ENCODE measurements around the gene SMARCAL1. TPM values are rescaled to one million over a fixed set of nuclear protein-coding genes. Genes with fewer than 3 reads are reported as not detected.

Gene SMARCAL1
- total and polyA plus RNA-seq, 2 of the 13 experiments (the other 11 are each of a cell fraction or from before 2014, with no cell fraction given): 12.7 to 21.3 TPM

DNA sequence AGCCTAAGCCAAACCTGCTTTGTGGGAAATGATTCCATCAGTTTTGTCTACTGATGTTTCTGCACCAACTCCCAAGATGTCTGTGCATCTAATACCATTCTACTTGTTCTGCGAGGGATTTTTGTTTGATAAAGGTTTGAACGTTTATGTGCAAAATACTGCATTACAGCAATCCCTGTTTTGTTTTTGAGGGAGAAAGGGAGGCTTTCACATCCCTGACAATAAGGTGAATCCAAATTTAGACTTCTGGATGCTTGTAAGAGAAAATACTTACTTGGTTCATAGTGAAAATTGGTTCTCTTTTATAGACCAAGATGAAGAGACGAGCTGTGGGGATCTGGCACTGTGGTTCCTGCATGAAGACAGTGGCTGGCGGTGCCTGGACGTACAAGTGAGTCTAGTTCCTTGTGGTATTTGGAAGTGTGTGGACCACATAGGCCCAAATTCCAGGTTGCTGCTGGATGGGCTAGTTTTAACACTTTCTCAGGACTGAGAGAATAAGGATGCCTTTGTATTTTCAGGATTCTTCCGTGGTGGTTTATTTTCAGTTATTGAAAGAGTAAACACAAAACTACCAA lies 87.4 kb downstream of the SMARCAL1 start:
- H3K4me1 ChIP-seq (ENCODE audit: insufficient read depth, low read length): peaks cover 58% of the 10 kb centered on the region
- in situ Hi-C loops (cut with HindIII; ENCODE audit: extremely low pct_ligation_motif_present, low pct_unique_long_range_greater_than_20kb) (loop anchor here (25.0 kb wide), 2 partner anchors 838 to 1013 kb away; no protein-coding TSS in a partner anchor), intact Hi-C loops (cut with micrococcal nuclease; ENCODE audit: unreplicated experiment) (loop anchor here (5.0 kb wide), 1 partner anchor 387 kb away; no protein-coding TSS in a partner anchor)
- H3K9me3 ChIP-seq (ENCODE audit: low read length): no peaks in the 10 kb centered on the region
- H3K9ac ChIP-seq (ENCODE audit: insufficient read depth, low read depth, low read length): peak overlapping the region; percentile 100
- H2AFZ ChIP-seq (ENCODE audit: low read length): no peak overlapping the region
- peaks cover 57% of the 10 kb centered on the region for H4K20me1 ChIP-seq (ENCODE audit: insufficient read depth, low read length)
- peaks cover 8 to 58% of the 10 kb centered on the region in 2 experiments for H3K36me3 ChIP-seq (replicated peaks in 1 of 2; ENCODE audit: control insufficient read depth in 1 of 2, insufficient read depth in 2 of 2, low read length in 2 of 2)
- peaks cover 0 to 5% of the 10 kb centered on the region in 2 experiments; a peak in 1 of 5 replicates for H3K27me3 ChIP-seq (ENCODE audit: control insufficient read depth in 1 of 2, insufficient read depth in 2 of 2, low read length in 2 of 2)
- FAIRE-seq (no peak), DNase-seq (ENCODE audit: low spot score) (no peak), ATAC-seq (no peak)
- H3K27ac ChIP-seq (ENCODE audit: extremely low read length, insufficient read depth, low read length): peak overlapping the region; percentile 89
- H3K79me2 ChIP-seq (ENCODE audit: insufficient read depth, low read length): peaks cover 47% of the 10 kb centered on the region
- WGBS (ENCODE audit: low lambda C conversion rate): 4% methylated on average over 6 of the region's 6 CpGs
- H3K4me2 ChIP-seq (ENCODE audit: low read depth, low read length): peak overlapping the region; percentile 94
- peak overlapping the region; percentile 86 to 95 (median 92) for H3K4me3 ChIP-seq (replicated peaks in 1 of 3; ENCODE audit: insufficient read depth in 1 of 3, low read depth in 2 of 3, low read length in 3 of 3)
- BruUV-seq (replicated peaks): no TSS peak
- ChIA-PET POLR2A (no interaction called here), CTCF (ENCODE audit: low intra/inter-chr PET ratio, low total read pairs) (no interaction called here)
- TF ChIP-seq ZNF264 (CRISPR knock-in tag; IDR thresholded peaks at IDR 0.05) (0 out of 2 replicates have a peak, but pooled peaks have one; percentile 1), KLF9 (CRISPR knock-in tag; IDR thresholded peaks at IDR 0.05; ENCODE audit: low read depth) (peak; percentile 63; the same call in 1 of the 2 replicates), LCORL (IDR thresholded peaks at IDR 0.05) (no peak), LCORL (CRISPR knock-in tag; IDR thresholded peaks at IDR 0.05) (peak; percentile 29; the same call in 1 of the 2 replicates), FOXA3 (CRISPR knock-in tag; IDR thresholded peaks at IDR 0.05) (0 out of 2 replicates have a peak, but pooled peaks have one; percentile 12), NR2F1 (CRISPR knock-in tag; IDR thresholded peaks at IDR 0.05) (peak in 1 of 2 experiments; percentile 10; a peak in 1 of 4 replicates), GABPA (IDR thresholded peaks at IDR 0.05; ENCODE audit: low read depth, low read length) (no peak), GABPA (CRISPR knock-in tag; IDR thresholded peaks at IDR 0.05; ENCODE audit: low read depth) (peak; percentile 2; the same call in 1 of the 2 replicates), POLR2A (IDR thresholded peaks at IDR 0.05; ENCODE audit: insufficient read depth in 1 of 2, low read depth in 2 of 2, low read length in 2 of 2) (0 out of 4 replicates have a peak, but pooled peaks of 1 of the 2 experiments have one; percentile 9), GFI1 (CRISPR knock-in tag; IDR thresholded peaks at IDR 0.05; ENCODE audit: borderline replicate concordance) (0 out of 2 replicates have a peak, but pooled peaks have one; percentile 25), SIN3A (IDR thresholded peaks at IDR 0.05; ENCODE audit: borderline replicate concordance, low read depth, low read length) (0 out of 2 replicates have a peak, but pooled peaks have one; percentile 23), XRCC5 (optimal IDR thresholded peaks at IDR 0.05; ENCODE audit: low read length) (no peak), NR2F2 (IDR thresholded peaks at IDR 0.05; ENCODE audit: borderline replicate concordance, low read depth) (no peak), MIER2 (CRISPR knock-in tag; IDR thresholded peaks at IDR 0.05) (0 out of 2 replicates have a peak, but pooled peaks have one; percentile 14), MIXL1 (CRISPR knock-in tag; IDR thresholded peaks at IDR 0.05) (no peak)
- TF ChIP-seq, protein P1, sequence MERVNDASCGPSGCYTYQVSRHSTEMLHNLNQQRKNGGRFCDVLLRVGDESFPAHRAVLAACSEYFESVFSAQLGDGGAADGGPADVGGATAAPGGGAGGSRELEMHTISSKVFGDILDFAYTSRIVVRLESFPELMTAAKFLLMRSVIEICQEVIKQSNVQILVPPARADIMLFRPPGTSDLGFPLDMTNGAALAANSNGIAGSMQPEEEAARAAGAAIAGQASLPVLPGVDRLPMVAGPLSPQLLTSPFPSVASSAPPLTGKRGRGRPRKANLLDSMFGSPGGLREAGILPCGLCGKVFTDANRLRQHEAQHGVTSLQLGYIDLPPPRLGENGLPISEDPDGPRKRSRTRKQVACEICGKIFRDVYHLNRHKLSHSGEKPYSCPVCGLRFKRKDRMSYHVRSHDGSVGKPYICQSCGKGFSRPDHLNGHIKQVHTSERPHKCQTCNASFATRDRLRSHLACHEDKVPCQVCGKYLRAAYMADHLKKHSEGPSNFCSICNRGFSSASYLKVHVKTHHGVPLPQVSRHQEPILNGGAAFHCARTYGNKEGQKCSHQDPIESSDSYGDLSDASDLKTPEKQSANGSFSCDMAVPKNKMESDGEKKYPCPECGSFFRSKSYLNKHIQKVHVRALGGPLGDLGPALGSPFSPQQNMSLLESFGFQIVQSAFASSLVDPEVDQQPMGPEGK (CRISPR knock-in tag; IDR thresholded peaks at IDR 0.05): 0 out of 2 replicates have a peak, but pooled peaks have one; percentile 18
- TF ChIP-seq, protein P2, sequence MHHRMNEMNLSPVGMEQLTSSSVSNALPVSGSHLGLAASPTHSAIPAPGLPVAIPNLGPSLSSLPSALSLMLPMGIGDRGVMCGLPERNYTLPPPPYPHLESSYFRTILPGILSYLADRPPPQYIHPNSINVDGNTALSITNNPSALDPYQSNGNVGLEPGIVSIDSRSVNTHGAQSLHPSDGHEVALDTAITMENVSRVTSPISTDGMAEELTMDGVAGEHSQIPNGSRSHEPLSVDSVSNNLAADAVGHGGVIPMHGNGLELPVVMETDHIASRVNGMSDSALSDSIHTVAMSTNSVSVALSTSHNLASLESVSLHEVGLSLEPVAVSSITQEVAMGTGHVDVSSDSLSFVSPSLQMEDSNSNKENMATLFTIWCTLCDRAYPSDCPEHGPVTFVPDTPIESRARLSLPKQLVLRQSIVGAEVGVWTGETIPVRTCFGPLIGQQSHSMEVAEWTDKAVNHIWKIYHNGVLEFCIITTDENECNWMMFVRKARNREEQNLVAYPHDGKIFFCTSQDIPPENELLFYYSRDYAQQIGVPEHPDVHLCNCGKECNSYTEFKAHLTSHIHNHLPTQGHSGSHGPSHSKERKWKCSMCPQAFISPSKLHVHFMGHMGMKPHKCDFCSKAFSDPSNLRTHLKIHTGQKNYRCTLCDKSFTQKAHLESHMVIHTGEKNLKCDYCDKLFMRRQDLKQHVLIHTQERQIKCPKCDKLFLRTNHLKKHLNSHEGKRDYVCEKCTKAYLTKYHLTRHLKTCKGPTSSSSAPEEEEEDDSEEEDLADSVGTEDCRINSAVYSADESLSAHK (CRISPR knock-in tag; IDR thresholded peaks at IDR 0.05; ENCODE audit: borderline replicate concordance): 0 out of 2 replicates have a peak, but pooled peaks have one; percentile 3
- TF ChIP-seq, protein P3, sequence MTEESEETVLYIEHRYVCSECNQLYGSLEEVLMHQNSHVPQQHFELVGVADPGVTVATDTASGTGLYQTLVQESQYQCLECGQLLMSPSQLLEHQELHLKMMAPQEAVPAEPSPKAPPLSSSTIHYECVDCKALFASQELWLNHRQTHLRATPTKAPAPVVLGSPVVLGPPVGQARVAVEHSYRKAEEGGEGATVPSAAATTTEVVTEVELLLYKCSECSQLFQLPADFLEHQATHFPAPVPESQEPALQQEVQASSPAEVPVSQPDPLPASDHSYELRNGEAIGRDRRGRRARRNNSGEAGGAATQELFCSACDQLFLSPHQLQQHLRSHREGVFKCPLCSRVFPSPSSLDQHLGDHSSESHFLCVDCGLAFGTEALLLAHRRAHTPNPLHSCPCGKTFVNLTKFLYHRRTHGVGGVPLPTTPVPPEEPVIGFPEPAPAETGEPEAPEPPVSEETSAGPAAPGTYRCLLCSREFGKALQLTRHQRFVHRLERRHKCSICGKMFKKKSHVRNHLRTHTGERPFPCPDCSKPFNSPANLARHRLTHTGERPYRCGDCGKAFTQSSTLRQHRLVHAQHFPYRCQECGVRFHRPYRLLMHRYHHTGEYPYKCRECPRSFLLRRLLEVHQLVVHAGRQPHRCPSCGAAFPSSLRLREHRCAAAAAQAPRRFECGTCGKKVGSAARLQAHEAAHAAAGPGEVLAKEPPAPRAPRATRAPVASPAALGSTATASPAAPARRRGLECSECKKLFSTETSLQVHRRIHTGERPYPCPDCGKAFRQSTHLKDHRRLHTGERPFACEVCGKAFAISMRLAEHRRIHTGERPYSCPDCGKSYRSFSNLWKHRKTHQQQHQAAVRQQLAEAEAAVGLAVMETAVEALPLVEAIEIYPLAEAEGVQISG (CRISPR knock-in tag; IDR thresholded peaks at IDR 0.05): peak; percentile 33; the same call in 1 of the 2 replicates
